ENCODE measurements around the gene DIO3.

DIO3 gene

DNA sequence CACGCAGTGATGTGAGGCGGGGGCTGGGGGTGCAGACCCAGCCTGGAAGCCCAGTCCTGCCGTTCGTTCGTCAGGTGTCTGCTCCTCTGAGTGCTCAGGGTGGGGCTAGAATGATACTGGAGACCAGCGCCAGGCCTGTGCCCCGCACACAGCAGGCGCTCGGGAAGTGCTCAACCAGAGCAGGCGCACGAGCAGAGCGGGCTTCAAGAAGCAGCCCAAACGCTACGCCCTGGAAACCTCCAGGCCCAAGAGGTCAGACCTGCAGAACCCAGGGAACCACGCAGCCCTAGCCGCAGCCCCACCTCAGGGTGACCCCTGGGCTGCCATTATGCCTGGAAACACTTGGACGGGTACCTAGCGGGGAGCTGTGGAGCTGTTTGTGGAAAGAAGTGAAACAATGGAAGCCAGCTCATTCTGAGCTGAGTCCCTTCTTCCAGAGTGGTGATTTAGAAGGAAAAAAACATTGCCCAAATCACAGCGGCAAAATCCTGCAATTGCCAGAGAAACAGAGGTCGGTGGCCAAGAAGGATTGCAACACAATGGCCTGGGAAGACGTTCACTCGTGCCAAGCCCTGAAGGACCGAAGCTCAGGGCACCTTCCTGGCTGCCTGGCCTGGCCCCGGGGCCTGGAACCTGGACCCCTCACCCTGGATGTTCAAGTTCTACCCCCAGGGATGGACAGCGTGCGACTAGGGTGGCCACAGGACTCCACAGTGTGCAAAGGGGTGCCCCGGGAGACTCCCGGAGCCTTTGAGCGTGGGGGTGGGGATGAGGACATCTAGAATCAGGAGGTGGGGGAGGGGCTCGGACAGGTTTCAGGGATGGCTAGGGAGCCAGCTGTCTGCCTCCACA, 40.4 kb upstream of the DIO3 start:
- H3K4me3 ChIP-seq (ENCODE audit: low read length) = no peak overlapping the region
- TF ChIP-seq CTCF (conservative IDR thresholded peaks at IDR 0.05; ENCODE audit: low read length) = no peak

GRCh38 chr14:101521473-101521915, 39.8 kb upstream of the DIO3 start:
- TF ChIP-seq CTCF (conservative IDR thresholded peaks at IDR 0.05; ENCODE audit: low read length) = no peak
- no peak for DNase-seq (ENCODE audit: low read depth)
- no peak overlapping the region for H3K4me3 ChIP-seq (ENCODE audit: low read length)

More for the DNA sequence above, 40.4 kb upstream of the DIO3 start:
- DNase-seq (ENCODE audit: low read depth) = peak; percentile 28

DNA sequence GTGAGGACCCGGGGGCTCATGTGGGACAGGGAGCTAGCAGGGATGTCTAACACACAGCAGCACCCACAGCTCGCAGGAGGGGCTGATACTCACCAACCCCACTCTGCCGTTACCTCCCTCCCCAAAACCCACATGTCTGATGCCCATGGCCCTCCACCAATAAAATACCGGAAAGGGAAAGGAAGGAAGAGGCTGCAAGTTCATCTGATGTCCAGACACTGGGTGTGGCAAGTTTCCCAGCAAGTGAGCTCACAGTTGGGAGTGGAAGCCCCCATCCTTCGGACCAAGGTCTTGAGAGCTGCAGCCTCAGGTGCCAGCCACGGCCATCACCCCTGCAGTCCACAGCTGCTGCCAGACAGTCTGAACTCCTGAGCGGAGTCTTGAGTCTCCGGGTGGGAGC, 39.3 kb upstream of the DIO3 start:
- no peak for TF ChIP-seq CTCF (conservative IDR thresholded peaks at IDR 0.05; ENCODE audit: low read length)
- no peak overlapping the region for H3K4me3 ChIP-seq (ENCODE audit: low read length)
- DNase-seq (ENCODE audit: low read depth) = no peak

DNA sequence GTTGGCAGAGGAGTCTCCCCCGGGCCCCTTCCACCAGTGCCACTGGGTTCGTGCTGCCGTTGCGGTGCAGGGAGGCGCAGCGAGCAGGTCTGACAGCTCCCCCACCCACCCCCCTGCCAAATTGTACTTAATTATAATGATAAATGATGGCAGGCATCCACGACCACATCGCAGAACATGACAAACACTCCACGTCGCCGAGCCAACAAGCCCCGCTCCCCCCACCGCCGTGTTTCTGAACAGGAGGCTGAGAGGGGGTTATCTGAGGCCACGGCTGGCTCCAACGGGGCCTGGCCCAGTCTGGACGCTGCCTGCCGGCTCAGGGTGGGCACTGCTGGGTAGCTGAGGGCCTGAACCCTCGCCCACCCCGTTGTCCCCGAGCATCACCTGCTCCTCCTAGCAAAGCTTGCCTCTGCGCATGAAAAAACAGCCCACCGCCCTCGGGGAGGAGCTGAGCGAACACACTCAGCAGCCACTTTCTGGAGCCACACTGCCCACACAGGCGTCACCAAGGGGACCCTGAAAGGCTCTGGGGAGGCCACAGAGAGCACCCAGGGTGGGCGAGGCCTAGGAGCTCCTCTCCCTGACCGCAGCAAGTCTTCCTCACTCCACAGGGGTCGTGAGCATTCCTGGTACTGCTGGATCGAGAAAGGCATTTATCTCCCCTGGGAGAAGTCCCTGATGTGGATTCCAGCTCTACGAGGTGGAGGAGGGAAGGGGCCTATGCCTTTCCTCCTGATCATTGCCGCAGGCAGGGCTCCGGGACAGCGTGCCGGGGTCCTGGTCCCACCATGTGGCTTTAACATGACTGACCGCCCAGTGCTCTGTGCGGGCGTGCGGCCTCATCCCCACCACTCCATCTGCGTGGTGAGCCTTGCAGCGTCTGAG, 35.4 kb upstream of the DIO3 start:
- no peak for TF ChIP-seq CTCF (conservative IDR thresholded peaks at IDR 0.05; ENCODE audit: low read length)
- no peak for DNase-seq (ENCODE audit: low read depth)
- H3K4me3 ChIP-seq (ENCODE audit: low read length) = no peak overlapping the region

DNA sequence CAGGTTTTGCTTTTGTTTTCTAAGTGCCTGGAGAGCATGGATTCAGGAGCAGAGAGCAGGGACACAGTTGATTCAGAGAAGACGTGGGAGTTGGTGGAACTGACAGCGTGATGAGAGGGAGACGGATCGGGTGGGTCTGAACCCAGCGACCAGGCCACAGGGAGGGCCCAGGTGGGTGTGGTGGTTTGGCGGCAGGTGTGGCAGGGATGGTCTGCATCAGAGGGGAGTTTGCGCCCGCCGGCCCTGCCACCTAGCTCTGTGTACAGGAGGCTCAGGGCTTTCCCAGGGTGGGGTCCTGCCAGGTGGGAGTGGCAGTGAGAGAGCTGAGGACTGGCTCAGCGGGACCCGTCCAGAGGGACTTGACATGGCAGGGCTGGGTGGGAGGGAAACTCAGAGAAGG, 33.3 kb upstream of the DIO3 start:
- no peak for TF ChIP-seq CTCF (conservative IDR thresholded peaks at IDR 0.05; ENCODE audit: low read length)
- H3K4me3 ChIP-seq (ENCODE audit: low read length) = no peak overlapping the region
- no peak for DNase-seq (ENCODE audit: low read depth)

DNA sequence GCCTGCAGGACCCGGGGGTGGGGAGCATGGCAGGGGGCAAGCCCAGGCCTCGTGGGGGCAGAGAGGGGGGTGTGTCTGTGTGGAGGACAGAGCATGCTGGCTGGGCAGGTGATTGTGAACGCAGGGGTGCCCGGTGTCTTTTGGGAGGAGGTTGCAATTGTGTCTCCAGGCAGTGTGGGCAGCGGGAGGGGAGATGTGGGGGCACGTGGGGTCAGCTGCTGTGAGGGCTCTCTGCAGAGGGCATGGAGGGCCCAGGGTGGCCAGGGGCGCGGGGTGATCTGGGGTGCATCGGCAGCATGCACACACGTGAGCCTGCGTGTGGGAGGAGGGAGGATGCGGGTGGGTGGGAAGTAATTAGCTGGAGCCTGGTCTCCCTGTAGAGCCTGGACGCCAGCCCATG, 32.2 kb upstream of the DIO3 start:
- no peak overlapping the region for H3K4me3 ChIP-seq (ENCODE audit: low read length)
- DNase-seq (ENCODE audit: low read depth) = no peak
- TF ChIP-seq CTCF (conservative IDR thresholded peaks at IDR 0.05; ENCODE audit: low read length) = no peak

All from AG10803 (cell line).